Dermis lymphatic vessel endothelial cell (primary cell): ENCODE measurements around the gene CLUH. TPM values are rescaled to one million over a fixed set of nuclear protein-coding genes. Genes with fewer than 3 reads are reported as not detected.

Experiments used
- total RNA-seq: library from RNA; depleted of rRNA; stranded (reverse); fragments of >200 nt; gene quantifications from 2 replicates; pipeline ENCODE4 v1.2.1, GENCODE V29; 2014

Gene CLUH, protein sequence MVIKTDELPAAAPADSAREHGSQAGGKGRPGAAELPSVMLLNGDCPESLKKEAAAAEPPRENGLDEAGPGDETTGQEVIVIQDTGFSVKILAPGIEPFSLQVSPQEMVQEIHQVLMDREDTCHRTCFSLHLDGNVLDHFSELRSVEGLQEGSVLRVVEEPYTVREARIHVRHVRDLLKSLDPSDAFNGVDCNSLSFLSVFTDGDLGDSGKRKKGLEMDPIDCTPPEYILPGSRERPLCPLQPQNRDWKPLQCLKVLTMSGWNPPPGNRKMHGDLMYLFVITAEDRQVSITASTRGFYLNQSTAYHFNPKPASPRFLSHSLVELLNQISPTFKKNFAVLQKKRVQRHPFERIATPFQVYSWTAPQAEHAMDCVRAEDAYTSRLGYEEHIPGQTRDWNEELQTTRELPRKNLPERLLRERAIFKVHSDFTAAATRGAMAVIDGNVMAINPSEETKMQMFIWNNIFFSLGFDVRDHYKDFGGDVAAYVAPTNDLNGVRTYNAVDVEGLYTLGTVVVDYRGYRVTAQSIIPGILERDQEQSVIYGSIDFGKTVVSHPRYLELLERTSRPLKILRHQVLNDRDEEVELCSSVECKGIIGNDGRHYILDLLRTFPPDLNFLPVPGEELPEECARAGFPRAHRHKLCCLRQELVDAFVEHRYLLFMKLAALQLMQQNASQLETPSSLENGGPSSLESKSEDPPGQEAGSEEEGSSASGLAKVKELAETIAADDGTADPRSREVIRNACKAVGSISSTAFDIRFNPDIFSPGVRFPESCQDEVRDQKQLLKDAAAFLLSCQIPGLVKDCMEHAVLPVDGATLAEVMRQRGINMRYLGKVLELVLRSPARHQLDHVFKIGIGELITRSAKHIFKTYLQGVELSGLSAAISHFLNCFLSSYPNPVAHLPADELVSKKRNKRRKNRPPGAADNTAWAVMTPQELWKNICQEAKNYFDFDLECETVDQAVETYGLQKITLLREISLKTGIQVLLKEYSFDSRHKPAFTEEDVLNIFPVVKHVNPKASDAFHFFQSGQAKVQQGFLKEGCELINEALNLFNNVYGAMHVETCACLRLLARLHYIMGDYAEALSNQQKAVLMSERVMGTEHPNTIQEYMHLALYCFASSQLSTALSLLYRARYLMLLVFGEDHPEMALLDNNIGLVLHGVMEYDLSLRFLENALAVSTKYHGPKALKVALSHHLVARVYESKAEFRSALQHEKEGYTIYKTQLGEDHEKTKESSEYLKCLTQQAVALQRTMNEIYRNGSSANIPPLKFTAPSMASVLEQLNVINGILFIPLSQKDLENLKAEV (N-terminal part only)
- total RNA-seq, result 22.6 and 28.6 TPM in 2 replicates

DNA sequence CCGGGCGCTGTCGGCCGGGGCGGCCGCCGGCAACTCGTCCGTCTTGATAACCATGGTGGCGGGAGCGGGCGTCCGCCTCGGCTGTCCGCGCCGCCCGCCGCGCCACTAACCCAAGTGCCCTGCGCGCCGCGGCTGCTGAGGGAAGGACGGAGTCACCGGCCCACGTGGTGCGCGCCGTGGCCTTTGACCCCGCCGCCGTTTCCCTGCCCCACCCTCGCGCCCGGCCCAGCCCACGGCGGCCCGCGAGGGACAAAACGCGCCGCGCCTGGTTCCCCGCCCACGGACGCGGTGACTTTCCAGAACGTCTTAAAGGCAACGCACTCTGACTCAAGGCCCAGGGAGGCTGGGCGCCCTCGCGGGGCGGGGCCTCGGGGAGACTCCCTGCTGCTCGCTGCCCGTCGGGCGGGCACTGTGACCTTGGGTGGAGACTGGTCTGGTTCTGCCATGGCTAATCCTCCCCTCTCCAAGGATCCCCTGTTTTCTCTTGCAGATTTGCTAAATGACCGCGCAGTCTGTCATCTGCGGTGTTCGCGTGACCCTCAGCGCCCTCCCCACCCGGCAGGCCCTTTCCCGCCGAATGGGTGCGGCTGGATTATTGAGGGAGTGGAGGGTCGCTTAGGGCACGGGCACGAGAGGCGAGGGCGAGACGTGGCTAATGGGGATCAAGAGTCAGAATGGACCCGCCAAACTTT is at the start of gene CLUH:
Gene CLUH, minus strand, starts transcription at position 157 of the 692 bp plus-strand sequence. Its CDS starts 103 bp downstream, at position 54.

DNA sequence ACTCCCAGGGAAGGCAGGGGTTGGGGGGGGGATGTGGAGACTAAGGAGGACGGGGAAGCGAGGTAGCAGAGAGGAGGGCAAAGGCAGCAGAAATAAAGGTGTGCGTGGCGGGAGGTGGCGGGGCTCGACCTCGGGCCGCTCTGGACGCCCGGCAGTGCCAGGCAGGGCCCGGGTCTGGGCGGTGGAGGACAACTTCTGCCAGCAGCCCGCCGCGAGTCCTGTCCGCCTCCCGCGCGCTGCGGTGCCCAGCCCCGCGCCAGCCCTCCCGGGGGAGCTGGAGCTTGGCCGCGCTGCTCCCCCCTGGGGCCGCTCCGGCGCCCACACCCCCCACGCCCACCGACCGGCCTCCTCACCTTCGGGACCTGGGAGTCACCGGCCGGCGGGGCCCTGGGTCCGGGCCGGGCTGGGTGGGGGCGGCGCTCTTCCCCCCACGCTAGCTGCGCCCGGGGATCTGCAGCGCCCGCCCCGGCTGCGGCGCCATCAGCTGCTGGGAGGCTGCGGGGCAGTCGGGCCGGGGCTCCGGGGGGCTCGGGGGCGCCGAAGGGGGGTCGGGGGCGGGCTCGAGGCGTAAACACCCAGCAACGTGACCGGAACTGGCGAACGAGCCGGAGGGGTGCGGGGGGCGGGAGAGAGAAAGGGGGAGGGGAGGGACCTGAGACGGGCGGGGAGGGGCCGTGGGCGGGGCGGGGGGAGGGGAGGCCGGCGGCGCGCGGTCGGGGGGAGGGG is 37.7 kb upstream of the CLUH start, which contains the start of gene CCDC92B:
Gene CCDC92B, minus strand, starts transcription at position 595 of the 726 bp plus-strand sequence. CDS start 14,507 bp downstream, outside the sequence.

Other genes with a start within 250 kb of the CLUH start
- 9.4 and 11.0 TPM in 2 replicates for gene METTL16, start 199.9 kb downstream of the CLUH start, total RNA-seq
- 76.3 and 82.1 TPM in 2 replicates for gene PAFAH1B1, start 118.1 kb downstream of the CLUH start, total RNA-seq
- gene CCDC92B, start 37.9 kb upstream of the CLUH start, total RNA-seq, result not detected in 2 replicates
- 0.60 and 1.3 TPM in 2 replicates for gene RAP1GAP2, start 84.7 kb upstream of the CLUH start, total RNA-seq